Type B pancreatic cell (in vitro differentiated cells): ENCODE measurements around the gene ATP9A. TPM values are rescaled to one million over a fixed set of nuclear protein-coding genes. Genes with fewer than 3 reads are reported as not detected.
A peak's percentile ranks its signal among the peaks of the same experiment; 100 is the strongest.

ENCODE experiments used
- DNase-seq: peaks from one replicate; pipeline ENCODE4 v3.0.0; 2021; ENCODE audit warnings: mixed read lengths; ENCODE audit not compliant: unreplicated experiment; ENCODE audit errors: extremely low spot score
- H3K27ac Mint-ChIP-seq: 2 replicates; pipeline ENCODE4 v1.8.0; 2021; ENCODE audit warnings: mild to moderate bottlenecking, mixed read lengths
- H3K27me3 Mint-ChIP-seq: 2 replicates; pipeline ENCODE4 v1.8.0; 2021; ENCODE audit warnings: mixed read lengths
- H3K36me3 Mint-ChIP-seq: 2 replicates; pipeline ENCODE4 v1.8.0; 2021; ENCODE audit warnings: mixed read lengths
- H3K4me1 Mint-ChIP-seq: one replicate; pipeline ENCODE4 v1.8.0; 2021; ENCODE audit warnings: mixed read lengths; ENCODE audit not compliant: unreplicated experiment
- H3K4me3 Mint-ChIP-seq: 2 replicates; pipeline ENCODE4 v1.8.0; 2021; ENCODE audit warnings: mild to moderate bottlenecking, mixed read lengths
- H3K9me3 Mint-ChIP-seq: 2 replicates; pipeline ENCODE4 v1.8.0; 2021; ENCODE audit warnings: mixed read lengths
- CTCF ChIP-seq: fragments of 200-600 bp; sonication (generic); conservative IDR thresholded peaks from 2 replicates; pipeline ENCODE4 v1.5.0; 2021; ENCODE audit warnings: antibody characterized with exemption, mild to moderate bottlenecking
- total RNA-seq: library from RNA; stranded (reverse); gene quantifications from 2 replicates; pipeline ENCODE4 v1.2.1, GENCODE V29; 2021; ENCODE audit warnings: low replicate concordance

Gene ATP9A
- total RNA-seq, 1 donor from 2014 or later, result 55.8 TPM

GRCh38 chr20:51711426-51711825 lies 56.8 kb downstream of the ATP9A start:
- H3K4me1 Mint-ChIP-seq, result peaks cover 44% of the 10 kb centered on the region
- no peak overlapping the region for H3K27ac Mint-ChIP-seq

GRCh38 chr20:51710361-51710894 lies 57.8 kb downstream of the ATP9A start:
- Mint-ChIP-seq H3K27ac (peak overlapping the region; percentile 57), H3K9me3 (no peaks in the 10 kb centered on the region), H3K27me3 (no peaks in the 10 kb centered on the region), H3K4me1 (peaks cover 46% of the 10 kb centered on the region), H3K4me3 (peak overlapping the region; percentile 61), H3K36me3 (peaks cover 18% of the 10 kb centered on the region)
- DNase-seq, result no peak
- TF ChIP-seq CTCF, result no peak

More at GRCh38 chr20:51711426-51711825, 56.8 kb downstream of the ATP9A start:
- H3K27me3 Mint-ChIP-seq, result no peaks in the 10 kb centered on the region
- H3K4me3 Mint-ChIP-seq, result no peak overlapping the region
- no peak for TF ChIP-seq CTCF
- no peaks in the 10 kb centered on the region for H3K9me3 Mint-ChIP-seq
- H3K36me3 Mint-ChIP-seq, result peaks cover 18% of the 10 kb centered on the region
- no peak for DNase-seq

DNA sequence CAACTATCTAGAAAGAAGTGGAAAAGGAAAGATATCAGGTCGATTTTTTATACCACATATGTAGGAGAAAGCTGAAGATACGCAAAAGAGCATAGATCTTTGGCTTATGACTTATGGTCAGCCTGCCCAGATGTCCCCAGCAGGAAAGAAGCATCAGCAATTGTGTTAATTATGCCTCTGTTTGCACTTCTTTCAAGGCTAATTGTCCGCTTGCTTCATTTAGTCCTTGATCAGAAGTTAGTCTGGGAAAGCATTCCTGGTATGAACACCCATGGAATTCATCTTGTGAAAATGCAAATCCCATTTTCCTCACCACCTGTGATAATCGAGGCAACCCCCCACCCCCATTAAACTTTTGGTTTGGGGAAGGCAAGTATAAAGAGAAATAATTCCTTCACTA lies 62.8 kb downstream of the ATP9A start:
- Mint-ChIP-seq H3K27me3 (no peaks in the 10 kb centered on the region), H3K4me1 (peaks cover 53% of the 10 kb centered on the region), H3K4me3 (no peak overlapping the region)

GRCh38 chr20:51703400-51704287 lies 64.5 kb downstream of the ATP9A start:
- Mint-ChIP-seq H3K36me3 (peaks cover 4% of the 10 kb centered on the region), H3K4me3 (peak overlapping the region; percentile 34), H3K27ac (peak overlapping the region; percentile 70), H3K9me3 (no peaks in the 10 kb centered on the region), H3K27me3 (no peaks in the 10 kb centered on the region), H3K4me1 (peaks cover 53% of the 10 kb centered on the region)
- DNase-seq, result no peak
- no peak for TF ChIP-seq CTCF

More for the DNA sequence above, 62.8 kb downstream of the ATP9A start:
- TF ChIP-seq CTCF, result no peak
- no peak for DNase-seq
- Mint-ChIP-seq H3K36me3 (peaks cover 5% of the 10 kb centered on the region), H3K27ac (peak overlapping the region; percentile 46), H3K9me3 (no peaks in the 10 kb centered on the region)

- peaks cover 64% of the 10 kb centered on the region for H3K4me1 Mint-ChIP-seq
- H3K27ac Mint-ChIP-seq, result peak overlapping the region; percentile 63
- no peaks in the 10 kb centered on the region for H3K9me3 Mint-ChIP-seq
- TF ChIP-seq CTCF, result no peak
- H3K4me3 Mint-ChIP-seq, result peak overlapping the region; percentile 33
- H3K36me3 Mint-ChIP-seq, result peaks cover 9% of the 10 kb centered on the region
- H3K27me3 Mint-ChIP-seq, result no peaks in the 10 kb centered on the region
- no peak for DNase-seq
Observed at GRCh38 chr20:51702556-51702955, 65.6 kb downstream of the ATP9A start.
